PFSK-1 (cell line): ENCODE results near the gene AGPAT3.

Experiments used
- FOXP2 ChIP-seq: optimal IDR thresholded peaks from 2 replicates; pipeline ENCODE3; 2011; ENCODE audit warnings: borderline replicate concordance, control low read depth, inconsistent platforms; ENCODE audit not compliant: insufficient read depth; ENCODE audit errors: extremely low read length, extremely low read depth
- POLR2AphosphoS5 ChIP-seq: IDR thresholded peaks from 2 replicates; pipeline ENCODE4 v1.6.1; 2012; ENCODE audit warnings: low read depth, mild to moderate bottlenecking, control low read depth, low read length, moderate library complexity
- REST ChIP-seq, 2 experiments: IDR thresholded peaks; 2 replicates each; pipeline versions ENCODE4 v1.6.1 to v1.8.0; 2011 to 2012; ENCODE audit warnings: low read depth in 2 of 2, low read length in 2 of 2, control low read depth in 1 of 2, inconsistent platforms in 1 of 2, mild to moderate bottlenecking in 1 of 2, moderate library complexity in 1 of 2; ENCODE audit not compliant: insufficient read depth in 1 of 2
- SIN3A ChIP-seq: IDR thresholded peaks from 2 replicates; pipeline ENCODE4 v1.6.1; 2012; ENCODE audit warnings: mild to moderate bottlenecking, low read length, moderate library complexity, borderline replicate concordance; ENCODE audit not compliant: insufficient read depth
- TAF1 ChIP-seq: IDR thresholded peaks from 2 replicates; pipeline ENCODE4 v1.6.1; 2012; ENCODE audit warnings: low read length, control low read depth, borderline replicate concordance; ENCODE audit not compliant: insufficient read depth

The AGPAT3 gene

GRCh38 chr21:44002511-44002910 lies 137.5 kb downstream of the AGPAT3 start:
- no peak for TF ChIP-seq FOXP2
- TF ChIP-seq TAF1: no peak
- TF ChIP-seq POLR2AphosphoS5: no peak
- no peak for TF ChIP-seq SIN3A
- TF ChIP-seq REST (IDR thresholded peaks at IDR 0.05; ENCODE audit: insufficient read depth in 1 of 2, low read depth in 2 of 2, low read length in 2 of 2): no peak

- TF ChIP-seq REST (IDR thresholded peaks at IDR 0.05; ENCODE audit: insufficient read depth in 1 of 2, low read depth in 2 of 2, low read length in 2 of 2) (no peak), POLR2AphosphoS5 (no peak), TAF1 (no peak), FOXP2 (no peak), SIN3A (no peak)
These were observed 138.4 kb downstream of the AGPAT3 start for GRCh38 chr21:44003307-44003966.

- no peak for TF ChIP-seq TAF1
- no peak for TF ChIP-seq SIN3A
- no peak for TF ChIP-seq FOXP2
- no peak for TF ChIP-seq REST (IDR thresholded peaks at IDR 0.05; ENCODE audit: insufficient read depth in 1 of 2, low read depth in 2 of 2, low read length in 2 of 2)
These were observed 140.0 kb downstream of the AGPAT3 start for GRCh38 chr21:44005071-44005470.

GRCh38 chr21:44005593-44005992 lies 140.6 kb downstream of the AGPAT3 start:
- TF ChIP-seq POLR2AphosphoS5 (no peak), TAF1 (no peak), SIN3A (no peak), FOXP2 (no peak), REST (IDR thresholded peaks at IDR 0.05; ENCODE audit: insufficient read depth in 1 of 2, low read depth in 2 of 2, low read length in 2 of 2) (no peak)
